Tongue (tissue), 2 donors: ENCODE results near the gene RAD51C. TPM values are rescaled to one million over a fixed set of nuclear protein-coding genes. Genes with fewer than 3 reads are reported as not detected.
"Not testable (repeated sequence)": the region's sequence is repeated elsewhere in the genome, so short reads cannot be mapped to it uniquely, and the experiment has no call there.

Experiments
- DNase-seq: peaks from one replicate; pipeline ENCODE4 v3.0.0-alpha.2; 2015
- total RNA-seq: library from RNA; depleted of rRNA; stranded (reverse); fragments of >200 nt; gene quantifications from one replicate; pipeline ENCODE4 v1.2.3, GENCODE V29; 2014

RAD51C gene
- total RNA-seq, 1 donor from 2014 or later = 30.2 TPM

GRCh38 chr17:58684003-58684402, 8.4 kb upstream of the RAD51C start:
- DNase-seq = no peak

GRCh38 chr17:58684462-58684861, 7.9 kb upstream of the RAD51C start:
- DNase-seq = not testable (repeated sequence)

DNA sequence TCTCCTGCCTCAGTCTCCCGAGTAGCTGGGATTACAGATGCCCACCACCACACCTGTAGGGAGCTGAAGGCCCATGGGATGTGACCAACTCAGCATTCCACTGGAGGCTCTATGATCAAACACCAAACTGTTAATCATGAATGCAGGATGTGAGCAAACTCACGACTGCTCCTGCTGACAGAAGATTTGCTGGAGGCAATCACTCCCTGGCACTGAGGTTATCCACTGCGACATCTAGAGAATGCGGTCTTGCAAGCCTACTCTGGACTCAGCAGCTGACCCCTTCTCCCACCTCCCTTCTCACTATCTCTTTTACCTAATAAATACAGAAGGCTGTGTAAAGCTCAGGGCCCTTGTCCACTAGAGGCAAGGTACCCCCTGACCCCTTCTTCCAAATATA, 5.4 kb upstream of the RAD51C start:
- DNase-seq = no peak

GRCh38 chr17:58688521-58688920, 3.9 kb upstream of the RAD51C start:
- DNase-seq = no peak

DNA sequence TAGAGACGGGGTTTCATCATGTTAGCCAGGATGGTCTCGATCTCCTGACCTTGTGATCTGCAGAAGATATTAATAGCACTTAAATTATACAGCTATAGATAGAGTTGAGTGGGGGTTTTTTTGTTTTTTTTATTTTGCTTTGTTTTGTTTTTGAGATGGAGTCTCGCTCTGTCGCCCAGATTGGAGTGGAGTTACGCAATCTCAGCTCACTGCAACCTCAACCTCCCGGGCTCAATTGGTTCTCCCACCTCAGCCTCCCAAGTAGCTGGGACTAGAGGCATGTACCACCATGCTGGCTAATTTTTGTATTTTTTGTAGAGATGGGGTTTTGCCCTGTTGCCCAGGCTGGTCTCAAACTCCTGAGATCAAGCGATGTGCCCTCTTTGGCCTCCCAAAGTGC, 2.4 kb upstream of the RAD51C start:
- not testable (repeated sequence) for DNase-seq

DNA sequence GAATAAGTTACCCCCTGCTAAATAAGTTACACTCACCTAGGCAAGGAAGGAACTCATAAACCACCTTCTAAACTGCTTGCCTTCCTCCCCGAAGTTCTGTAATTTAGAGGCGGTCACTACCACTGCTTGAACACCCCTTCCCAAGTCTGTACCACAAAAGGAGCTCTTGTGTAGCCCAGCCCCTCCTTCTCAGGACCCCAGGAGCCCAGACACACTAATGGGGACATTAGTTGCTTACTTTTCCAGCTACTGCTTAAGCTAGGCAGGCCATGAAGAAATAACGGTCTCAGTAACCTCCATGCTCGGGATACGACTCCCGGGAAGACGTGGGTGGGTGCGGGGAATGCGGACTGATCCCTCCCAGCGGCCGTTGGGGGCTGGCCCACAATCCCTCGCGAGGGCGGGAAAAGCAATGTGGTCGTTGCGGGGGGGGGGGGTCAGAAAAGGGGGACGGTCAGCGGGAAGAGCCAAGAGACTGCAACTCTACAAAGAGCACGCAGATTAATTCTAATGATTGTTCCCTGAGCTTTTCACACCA, 632 bp upstream of the RAD51C start, which contains the start of gene TEX14:
Gene TEX14 (minus strand): TSS at position 345 of the 538 bp plus-strand sequence. CDS start 40,044 bp downstream, outside the sequence.
- DNase-seq = peak; percentile 10

GRCh38 chr17:58693208-58693607, 806 bp downstream of the RAD51C start:
- no peak for DNase-seq

GRCh38 chr17:58693751-58694150, 1.3 kb downstream of the RAD51C start:
- no peak for DNase-seq

- DNase-seq = no peak
Observed at GRCh38 chr17:58694302-58694701, 1.9 kb downstream of the RAD51C start.

- no peak for DNase-seq
Observed at GRCh38 chr17:58694826-58695225, 2.4 kb downstream of the RAD51C start.

DNA sequence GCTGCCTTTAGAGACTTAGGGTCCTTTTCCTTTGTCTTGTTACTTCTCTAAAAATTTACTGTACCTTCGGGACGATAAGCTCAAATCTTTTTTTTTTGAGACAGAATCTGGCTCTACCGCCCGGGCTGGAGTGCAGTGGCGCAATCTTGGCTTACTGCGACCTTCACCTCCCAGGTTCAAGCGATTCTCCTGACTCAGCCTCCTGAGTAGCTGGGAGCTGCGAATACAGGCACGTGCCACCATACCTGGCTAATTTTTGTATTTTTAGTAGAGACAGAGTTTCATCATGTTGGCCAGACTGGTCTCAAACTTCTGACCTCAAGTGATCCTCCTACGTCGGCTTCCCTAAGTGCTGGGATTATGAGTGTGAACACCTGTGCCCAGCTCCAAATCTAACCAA, 7.4 kb downstream of the RAD51C start:
- DNase-seq = no peak

DNA sequence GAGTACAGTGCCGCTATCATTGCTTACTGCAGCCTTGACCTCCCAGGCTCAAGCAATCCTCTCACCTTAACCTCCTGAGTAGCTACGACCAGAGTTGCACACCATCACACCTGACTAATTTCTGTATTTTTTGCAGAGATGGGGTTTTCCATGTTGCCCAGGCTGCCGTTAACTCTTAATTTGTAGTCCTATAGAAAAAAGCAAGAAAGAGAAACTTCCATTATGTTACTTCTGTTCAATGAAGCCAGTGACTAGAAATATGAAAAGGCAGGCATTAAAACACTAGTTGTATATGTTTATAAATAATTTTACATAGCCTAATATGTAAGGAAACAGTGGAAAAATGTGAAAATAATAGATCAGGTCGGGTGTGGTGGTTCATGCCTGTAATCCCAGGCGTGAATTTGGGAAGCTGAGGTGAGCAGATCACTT, 9.7 kb downstream of the RAD51C start:
- DNase-seq = no peak

DNA sequence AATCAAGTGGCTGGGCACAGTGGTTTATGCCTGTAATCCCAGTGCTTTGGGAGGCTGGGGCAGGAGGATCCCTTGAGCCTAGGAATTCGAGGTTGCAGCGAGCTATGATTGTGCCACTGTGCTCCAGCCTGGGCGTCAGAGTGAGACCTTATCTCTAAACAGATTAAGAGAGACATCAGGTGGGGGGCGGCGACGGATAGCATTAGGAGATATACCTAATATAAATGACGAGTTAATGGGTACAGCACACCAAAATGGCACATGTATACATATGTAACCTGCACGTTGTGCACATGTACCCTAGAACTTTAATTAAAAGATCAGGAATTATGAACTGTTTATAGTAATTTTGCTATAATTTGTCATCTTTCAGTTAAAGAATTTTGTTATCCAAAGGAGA, 10.3 kb downstream of the RAD51C start:
- DNase-seq = no peak

DNA sequence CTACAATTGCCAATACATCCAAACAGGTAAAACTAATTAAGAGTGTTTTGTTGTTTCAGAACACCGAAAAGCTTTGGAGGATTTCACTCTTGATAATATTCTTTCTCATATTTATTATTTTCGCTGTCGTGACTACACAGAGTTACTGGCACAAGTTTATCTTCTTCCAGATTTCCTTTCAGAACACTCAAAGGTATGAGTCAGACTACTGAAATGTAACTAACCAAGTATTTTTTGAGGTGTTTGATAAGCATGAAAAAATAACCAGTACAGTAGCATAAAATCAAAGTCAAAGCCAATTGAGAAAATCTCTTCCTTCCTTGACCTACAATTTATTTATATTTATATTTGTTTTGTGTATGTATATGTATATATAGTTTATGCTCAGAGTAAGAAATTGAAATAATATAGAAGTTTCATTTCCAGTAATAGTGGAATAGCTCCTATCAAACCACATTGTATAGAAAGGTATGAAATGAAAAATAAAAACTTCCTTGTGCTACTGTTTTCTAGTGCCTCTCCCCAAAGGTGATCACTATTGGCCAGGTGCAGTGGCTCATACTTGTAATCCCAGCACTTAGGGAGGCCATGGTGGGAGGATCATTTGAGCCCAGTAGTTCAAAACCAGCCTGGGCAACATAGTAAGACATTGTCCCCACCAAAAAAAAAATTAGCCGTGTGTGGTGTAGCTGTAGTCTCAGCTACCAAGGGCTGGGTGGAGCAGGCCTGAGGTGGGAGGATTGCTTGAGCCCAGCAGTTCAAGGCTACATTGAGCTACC, 10.9 kb downstream of the RAD51C start:
- no peak for DNase-seq

GRCh38 chr17:58703916-58704286, 11.5 kb downstream of the RAD51C start:
- no peak for DNase-seq

DNA sequence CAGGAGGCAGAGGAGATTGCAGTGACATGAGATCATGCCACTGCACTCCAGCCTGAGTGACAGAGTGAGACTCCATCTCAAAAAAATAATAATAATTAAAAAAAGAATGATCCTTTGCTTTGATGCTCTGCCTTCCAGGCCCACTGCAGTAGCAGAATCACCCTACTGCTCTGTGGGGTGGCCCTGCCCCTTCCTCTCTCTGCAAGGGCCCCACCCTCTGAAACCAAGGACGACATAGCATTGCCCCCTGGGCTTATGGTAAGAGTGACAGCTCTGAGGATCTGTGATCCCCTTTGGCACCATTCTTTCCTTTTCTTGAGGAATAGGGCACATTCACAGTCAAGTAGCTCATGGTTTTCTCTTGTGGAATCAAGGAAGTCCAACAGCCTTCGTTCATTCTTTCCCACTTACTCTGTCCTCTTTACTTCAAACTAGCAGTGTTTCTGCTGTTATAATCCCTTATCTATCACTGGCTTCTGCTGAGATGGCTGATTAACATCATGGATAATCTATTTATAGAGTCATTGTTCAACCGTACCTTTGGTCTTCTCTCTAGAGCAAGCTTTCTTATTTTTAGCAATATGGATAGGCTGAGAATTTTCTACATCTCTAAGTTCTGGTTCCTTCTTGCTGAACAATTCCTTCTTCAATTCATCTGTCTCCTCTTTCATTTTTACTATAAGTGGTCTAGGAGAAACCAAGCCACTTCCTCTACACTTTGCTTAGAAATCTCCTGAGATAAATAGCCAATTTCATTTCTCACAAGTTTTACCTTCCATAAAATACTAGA, 14.1 kb downstream of the RAD51C start:
- DNase-seq = no peak

DNA sequence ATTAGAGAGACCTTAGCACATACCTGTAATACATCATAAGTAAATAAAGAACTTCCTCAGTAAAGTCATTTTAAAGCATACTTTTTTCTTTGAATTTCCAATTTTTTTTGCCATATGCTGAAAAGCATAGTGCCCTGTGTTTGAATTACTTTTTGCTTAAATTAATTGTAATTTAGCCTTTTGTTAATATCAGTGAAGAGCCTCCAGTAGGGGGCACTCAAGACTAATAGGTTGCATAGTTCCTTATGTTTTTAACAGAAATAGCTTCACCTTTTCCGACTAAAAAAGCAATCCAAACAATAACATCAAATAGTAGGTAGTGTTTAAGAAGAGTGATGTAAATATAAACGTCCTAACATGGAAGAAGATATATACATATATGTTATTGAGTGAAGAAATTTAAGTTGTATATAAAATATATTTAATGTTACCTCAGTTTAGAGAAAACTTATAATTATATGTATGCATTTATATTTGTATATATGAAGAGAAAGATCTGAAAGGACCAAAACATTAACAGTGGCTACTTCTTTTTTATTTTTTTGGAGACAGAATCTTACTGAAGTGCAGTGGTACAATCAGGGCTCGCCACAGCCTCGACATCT, 18.6 kb downstream of the RAD51C start:
- DNase-seq = peak; percentile 75

DNA sequence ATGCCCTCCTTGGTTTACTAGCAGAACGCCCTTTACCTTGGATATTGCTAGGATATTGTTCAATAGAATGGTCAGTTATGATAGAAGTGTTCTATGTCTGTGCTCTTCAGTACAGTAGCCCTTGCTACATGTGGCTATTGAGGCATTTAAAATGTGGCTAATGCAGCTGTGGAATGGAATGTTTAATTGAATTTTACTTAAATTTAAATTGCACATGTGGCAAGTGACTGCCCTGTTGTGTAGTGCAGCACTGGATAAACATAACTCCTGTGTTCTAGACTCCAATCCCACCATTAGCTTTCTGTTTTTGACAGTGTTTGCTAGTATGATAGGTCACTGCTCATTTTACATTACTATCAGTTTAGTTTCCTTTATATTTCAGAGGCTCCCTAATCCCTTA, 29.9 kb downstream of the RAD51C start:
- no peak for DNase-seq

- DNase-seq = no peak
Observed at GRCh38 chr17:58722696-58723095, 30.3 kb downstream of the RAD51C start.

- no peak for DNase-seq
Observed at GRCh38 chr17:58728798-58729197, 36.4 kb downstream of the RAD51C start.

GRCh38 chr17:58730937-58731336, 38.5 kb downstream of the RAD51C start:
- DNase-seq = no peak

DNA sequence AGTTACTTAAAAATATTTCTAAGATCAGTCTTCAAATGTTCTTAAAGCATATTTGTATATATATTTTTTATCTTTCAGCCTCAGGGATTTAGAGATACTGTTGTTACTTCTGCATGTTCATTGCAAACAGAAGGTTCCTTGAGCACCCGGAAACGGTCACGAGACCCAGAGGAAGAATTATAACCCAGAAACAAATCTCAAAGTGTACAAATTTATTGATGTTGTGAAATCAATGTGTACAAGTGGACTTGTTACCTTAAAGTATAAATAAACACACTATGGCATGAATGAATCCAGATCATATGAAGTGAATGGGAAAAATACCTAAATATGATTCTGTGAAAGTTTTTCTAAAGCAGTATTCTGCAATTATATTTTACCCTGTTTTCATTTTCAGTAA, 41.6 kb downstream of the RAD51C start:
- no peak for DNase-seq

DNA sequence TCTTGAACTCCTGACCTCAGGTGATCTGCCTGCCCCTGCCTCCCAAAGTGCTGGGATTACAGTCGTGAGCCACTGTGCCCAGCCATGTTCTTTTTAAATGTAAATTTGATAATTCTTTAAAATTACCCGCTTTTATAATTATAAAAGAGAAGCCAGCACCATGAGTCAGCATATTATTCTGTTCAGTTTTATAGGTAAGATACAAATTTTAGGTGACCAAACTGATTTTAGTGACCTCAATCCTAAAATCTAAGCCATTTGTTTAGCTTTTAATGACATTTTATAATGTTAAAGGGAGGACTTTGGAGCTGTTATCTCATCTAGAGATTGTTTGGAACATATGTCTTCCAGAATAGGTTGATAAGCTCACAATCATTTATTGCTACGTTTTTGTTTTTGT, 42.4 kb downstream of the RAD51C start:
- DNase-seq = no peak
